ENCODE measurements around the gene MRGPRD.
"Not testable (repeated sequence)": the region's sequence is repeated elsewhere in the genome, so short reads cannot be mapped to it uniquely, and the experiment has no call there.

MRGPRD gene

DNA sequence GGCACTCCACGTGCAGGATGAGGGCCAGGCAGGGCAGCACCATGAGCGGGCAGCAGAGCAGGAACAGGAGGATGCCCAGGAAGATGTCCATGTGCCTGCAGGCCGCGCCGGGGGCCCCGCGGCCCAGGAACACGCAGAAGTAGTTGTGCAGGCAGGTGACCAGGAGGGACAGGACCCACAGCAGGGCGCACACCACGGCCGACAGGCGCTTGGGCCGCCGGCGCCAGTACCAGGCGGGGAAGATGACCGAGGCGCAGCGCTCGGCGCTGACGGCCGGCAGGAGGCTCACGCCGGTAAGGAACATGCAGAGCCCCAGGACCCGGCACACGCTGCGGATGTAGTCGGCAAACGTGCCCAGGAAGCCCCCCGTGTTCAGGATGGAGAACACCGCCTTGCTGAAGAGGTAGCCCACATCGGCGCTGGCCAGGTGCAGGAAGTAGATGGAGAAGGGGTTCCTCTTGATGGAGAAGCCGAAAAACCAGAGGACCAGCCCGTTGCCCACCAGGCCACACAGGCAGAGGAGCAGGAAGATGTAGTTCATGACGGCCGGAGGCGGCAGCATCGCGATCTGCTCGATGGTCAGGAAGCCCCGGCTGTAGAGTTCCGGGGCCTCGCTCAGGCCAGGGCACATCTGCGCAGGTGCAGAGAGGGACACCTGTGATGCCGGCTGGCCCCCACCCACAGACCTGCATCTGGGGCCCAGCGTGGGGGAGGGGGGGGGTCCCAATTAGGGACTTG, 25.0 kb upstream of the MRGPRD start:
- no peak for DNase-seq

DNA sequence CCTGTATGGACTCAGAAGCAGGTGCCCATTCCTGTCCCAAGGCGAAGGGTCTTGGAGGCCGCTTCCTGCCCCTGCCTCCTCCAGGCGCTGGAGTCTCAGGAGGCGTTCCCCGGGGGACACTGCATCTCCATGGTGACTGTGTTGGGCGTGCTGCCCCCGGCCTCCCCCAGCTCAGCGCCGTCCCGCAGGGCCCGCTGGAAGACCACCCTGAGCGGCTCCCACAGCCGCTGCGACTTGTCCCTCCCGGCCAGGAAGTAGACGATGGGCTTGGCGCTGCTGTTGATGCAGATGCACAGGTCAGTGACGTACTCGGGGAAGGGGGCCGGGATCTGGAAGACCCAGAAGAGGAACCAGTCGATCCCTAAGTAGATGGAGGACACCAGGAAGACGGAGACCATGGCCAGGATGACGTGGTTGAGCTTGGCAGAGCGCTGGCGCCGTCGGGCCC, 24.4 kb upstream of the MRGPRD start:
- no peak for DNase-seq

DNA sequence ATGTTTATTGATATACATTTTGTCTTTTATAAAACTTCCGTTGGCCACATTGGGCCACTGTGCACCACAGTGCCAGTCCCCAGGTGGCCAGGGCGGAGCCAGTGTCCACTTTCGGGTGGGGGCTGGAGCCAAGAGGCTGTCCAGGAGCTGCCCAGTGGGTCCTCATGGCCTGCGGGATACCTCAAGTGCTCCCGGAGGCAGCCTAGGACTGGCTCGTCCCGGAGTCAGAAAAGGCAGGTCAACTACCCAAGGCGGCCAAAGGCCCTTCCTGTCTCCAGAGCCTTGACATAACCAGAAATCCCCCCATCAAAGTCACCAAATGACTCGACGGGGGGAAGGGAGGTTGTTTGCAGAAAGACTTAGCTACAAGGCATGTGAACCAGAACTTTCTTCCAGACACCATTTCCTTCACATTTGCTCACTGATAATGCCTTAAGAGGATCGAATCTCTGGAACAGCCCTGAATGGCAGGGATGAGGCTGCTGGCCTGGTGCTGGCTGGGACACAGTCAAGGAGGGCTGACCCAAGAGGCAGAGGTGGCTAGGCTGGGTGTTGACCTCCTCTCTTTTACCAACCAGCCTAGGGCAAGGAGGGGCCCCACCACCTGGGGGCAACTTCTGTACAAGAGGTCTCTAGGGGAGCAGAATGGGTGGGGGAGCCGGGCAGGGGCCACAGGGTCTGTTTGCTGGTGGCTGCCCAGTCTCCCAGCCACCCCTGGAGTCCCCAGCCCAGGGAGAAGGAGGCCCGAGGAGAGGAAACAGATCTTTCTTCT, 23.8 kb upstream of the MRGPRD start:
- DNase-seq: no peak

DNA sequence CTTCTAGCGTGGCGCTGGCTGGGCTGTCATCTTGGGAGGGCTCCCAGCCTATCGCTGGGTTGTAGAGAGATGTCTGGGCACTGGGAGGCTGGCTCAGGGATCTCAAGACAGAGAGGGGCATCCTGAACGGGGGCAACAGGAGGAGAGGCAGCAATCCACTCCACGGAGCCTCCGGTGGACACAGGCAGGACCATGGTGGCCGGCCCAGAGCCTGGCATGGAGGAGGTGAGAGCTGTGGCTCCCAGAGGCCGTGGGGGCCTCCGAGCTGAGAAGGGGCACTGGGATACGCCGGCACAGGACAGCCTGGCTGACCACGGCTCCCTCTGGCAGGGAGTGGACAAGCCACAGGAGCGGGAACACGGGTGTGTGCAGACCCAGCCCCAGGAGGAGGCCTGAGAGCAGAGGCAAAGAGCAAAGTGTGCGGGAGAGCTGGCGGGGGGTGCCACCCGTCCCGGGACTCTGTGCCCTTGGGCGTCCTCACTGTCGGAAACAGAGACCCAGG, 23.1 kb upstream of the MRGPRD start:
- DNase-seq: no peak

DNA sequence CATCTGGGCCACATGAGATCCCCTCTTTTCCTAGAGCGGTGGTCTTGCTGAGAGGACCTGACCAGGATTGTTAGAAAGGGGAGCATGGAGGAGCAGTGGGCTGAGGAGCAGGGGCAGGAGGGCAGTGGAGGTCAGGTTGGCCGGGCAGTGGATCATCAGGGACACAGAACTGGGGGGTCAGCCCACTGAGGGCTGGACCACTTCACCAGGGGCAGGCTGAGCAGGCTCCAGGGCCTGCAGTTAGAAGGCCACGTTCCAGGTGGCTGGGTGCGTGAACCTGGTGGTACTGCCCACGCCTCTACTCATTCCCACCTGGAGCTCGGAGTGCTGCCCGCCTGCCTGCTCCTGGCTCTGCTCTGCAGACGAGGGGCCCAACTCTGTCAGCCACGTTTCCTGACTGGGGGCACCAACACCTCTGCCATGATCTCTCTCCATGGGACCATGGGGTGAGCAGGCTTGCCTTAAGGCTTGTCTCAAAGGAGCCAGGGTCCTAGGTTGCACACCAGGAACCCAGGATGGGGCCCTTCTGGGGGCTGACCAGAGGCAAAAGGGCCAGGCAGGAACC, 22.6 kb upstream of the MRGPRD start:
- DNase-seq: no peak

DNA sequence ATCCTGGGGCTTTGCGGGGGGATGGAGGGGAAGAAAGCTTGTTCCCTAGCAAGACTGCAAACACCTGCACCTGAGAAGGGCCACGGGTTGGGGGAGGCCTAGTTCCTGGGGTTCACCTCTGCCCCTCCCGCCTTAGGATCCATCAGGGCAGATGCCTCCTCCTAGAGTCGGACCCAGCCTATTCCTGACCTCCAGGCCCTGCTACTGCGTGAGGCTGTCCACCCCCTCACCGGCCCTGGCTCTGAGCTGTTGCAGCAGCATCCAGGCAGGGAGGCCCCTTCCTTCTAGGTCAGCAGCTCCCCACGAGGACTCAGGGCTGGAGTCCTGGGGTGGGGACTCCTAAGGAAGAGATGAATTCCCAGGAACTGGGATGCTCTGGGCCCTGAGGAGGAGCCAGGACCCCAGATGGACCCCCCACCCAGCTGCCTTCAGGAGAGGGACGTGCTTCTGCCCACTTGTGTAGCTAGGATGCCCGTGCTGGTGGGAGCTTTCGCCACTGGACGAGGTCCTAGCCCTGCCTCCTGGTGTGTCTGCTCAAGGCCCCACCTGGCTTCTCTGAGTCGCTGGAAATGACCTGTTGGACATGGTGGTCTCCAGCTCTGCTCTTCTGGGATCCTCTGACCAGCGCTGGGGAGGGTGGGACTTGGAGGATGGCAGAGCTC, 21.9 kb upstream of the MRGPRD start:
- DNase-seq: no peak

DNA sequence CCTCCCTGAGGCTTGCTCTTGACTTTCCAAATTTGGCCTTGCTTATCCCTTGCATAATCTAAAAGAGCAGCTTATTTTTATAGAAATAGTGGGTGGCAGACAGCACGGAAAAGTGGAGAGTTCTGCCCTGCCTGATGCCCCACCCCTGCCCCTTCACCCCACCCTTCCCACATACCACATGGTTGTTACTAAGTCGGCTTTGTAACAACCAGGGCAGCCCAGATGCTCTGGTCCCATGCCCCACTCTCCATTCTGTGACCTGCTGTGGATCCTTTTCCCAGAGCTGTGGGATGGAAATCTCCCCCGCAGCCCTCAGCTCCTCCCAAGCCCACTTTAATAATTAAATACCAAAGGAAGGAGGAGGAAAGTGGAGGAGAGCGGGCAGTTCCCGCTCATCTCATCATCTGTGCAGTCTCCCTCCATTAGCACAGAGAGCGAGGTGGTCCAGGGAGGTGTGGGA, 21.4 kb upstream of the MRGPRD start:
- DNase-seq: no peak

DNA sequence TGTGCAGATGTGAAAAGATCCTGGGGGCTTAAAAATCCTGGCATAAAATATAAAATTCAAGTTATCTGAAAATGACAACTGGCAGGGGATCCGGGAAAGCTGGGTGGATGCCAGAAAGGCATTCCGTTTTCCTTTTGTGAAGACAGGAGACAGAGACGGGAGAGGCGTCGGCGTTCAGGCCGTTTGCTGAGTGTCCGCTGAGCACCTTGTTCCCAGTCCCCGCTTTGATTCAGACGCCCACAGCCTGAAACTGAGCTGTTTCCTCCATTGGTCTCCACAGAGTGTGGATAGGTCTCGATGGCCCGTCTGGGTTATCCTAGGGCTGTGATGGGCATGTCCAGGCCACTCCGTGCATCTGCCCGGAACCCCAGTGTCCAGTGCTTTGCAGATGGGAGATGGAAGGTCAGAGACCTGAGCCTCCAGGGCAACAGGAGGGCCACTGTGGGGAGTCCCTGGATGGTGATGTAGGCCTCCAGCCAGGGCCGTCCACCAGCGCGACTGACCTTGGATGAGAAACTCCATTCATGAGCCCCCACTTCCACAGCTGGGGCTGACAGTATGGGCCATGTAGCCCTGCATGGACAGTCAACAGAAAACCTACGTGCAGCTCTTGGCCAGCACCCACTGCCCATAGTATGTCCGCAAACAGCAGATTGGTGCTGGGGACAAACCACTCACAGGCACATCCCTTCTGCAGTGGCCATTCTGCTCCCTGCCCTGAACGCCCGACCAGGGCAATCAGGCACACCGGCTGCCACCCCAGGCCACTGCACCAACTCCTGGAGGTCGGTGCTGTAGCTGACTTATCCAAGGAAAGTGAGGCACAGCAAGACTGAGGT, 20.7 kb upstream of the MRGPRD start:
- no peak for DNase-seq

DNA sequence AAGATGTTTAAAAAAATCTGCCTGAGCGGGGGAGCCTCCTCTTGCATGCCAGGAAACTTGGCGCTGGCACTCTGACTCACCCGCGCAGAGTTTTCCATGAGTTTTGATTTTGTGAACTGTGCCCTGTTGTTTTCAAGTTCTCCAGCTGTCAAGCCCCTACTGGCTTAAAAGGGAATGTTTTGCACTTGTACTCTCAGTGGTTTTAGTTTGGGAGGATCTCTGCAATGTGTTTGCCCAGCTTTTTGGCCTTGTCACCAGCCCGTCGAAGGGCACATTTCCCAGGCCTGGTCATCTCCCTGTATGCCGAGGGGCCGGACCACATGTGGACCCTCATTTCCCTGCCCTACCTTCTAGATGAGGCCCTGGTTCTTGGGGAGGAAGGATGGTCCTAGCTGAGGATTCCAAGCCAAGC, 20.1 kb upstream of the MRGPRD start:
- peak; percentile 49 for DNase-seq

DNA sequence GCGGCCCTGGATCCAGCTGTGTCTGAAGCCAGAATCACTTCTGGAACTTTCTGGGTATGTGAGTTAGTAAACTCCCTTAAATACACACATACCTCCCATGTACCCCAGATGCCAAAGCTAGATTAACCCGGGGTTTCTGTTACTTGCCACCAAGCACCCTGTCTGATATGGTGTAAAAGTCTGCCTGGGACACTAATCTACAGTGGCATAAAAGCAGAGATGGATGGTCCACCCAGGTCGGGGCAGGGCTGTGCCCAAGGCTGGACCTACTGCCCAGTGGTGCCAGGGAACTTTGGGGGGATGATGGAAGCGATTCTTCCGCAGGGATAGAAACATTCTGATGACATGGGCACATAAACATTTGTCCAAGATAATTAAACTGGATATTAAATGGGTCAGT, 19.6 kb upstream of the MRGPRD start:
- DNase-seq: no peak

DNA sequence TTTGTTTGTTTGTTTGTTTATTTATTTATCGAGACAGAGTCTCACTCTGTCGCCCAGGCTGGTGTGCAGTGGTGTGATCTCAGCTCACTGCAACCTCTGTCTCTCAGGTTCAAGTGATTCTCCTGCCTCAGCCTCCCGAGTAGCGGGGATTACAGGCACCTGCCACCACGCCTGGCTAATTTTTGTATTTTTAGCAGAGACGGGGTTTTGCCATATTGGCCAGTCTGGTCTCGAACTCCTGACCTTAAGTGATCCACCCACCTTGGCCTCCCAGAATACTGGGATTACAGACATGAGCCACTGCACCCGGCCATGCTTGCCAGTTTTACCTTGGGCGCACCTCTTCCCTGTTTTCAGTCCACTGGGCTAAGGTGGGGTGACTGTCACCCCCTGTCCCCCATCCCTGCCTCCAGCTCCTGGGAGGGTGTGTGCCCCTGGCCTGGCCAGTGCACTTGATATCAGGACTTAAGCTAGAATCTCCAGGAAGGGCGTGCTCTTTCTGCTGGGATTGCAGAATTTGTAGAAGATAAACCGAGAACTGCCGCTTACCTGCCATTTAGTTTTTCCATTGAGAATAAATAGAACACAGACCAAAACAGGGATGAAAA, 19.1 kb upstream of the MRGPRD start:
- not testable (repeated sequence) for DNase-seq

DNA sequence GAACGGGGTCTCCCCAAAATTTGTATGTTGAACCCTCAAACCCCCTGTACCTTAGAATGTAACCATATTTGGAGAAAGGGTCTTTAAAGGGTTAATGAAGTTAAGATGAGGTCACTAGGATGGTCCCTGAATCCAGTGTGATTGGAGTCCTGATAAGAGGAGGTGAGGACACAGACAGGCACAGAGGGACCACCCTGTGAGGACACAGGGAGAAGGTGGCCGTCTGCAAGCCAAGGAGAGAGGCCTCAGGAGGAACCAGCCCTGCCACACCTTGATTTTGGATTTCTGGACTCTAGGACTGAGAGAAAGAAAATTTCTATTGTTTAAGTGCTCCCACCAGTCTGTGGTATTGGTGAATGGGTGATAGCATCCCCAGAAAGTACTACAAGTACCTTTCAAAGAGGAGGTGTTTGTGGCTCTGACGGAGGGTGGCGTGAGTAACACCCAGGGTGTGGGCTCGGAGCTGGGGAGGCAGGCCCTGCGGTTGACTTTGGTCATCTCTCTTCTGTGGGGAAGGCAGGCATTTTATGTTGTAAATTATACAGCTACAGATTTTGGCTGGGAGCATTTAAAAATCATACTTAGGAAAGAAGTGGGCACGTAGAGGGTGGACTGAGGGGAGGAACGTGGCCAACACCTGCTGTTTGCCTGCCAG, 18.4 kb upstream of the MRGPRD start:
- DNase-seq: no peak

DNA sequence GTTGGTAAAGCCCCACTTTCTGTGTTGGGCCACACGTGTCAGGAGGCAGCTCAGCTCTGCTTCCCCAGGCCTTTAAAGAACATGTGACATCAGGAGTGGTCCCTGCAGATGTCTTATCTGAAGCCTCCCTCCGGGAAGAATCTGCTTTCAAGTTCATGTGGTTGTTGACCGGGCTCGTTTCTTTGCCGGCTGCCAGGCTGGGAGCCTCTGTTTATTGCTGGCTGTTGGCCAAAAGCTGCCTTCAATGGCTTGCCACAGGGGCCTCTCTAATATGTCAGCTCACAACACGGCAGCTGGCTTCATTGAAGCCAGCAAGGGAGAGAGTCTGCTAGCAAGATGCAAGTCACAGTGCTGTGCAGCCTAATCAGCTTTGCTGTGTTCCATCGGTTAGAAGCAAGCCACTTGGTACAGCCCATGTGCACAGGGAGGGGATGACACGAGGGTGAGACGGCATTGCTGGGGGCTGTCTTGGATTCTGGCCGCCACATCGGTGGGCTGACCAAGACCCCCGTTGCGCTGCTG, 17.7 kb upstream of the MRGPRD start:
- peak; percentile 91 for DNase-seq

DNA sequence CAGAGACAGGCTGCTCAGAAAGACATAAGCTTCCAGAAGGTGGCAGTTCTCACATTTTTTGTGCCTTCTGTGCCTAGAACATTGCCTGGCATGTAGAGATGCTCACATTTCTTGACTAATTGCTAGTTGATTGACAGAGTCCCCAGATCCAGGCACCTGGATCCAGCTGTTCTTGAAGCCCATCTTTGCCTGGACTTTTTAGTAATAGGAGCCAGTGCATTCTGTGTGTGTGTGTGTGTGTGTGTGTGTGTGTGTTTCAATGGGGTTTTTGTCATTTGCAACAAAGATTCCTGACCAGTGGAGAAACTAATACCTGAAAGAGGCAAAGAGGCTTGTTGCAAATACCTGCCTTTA, 17.2 kb upstream of the MRGPRD start:
- DNase-seq: no peak

DNA sequence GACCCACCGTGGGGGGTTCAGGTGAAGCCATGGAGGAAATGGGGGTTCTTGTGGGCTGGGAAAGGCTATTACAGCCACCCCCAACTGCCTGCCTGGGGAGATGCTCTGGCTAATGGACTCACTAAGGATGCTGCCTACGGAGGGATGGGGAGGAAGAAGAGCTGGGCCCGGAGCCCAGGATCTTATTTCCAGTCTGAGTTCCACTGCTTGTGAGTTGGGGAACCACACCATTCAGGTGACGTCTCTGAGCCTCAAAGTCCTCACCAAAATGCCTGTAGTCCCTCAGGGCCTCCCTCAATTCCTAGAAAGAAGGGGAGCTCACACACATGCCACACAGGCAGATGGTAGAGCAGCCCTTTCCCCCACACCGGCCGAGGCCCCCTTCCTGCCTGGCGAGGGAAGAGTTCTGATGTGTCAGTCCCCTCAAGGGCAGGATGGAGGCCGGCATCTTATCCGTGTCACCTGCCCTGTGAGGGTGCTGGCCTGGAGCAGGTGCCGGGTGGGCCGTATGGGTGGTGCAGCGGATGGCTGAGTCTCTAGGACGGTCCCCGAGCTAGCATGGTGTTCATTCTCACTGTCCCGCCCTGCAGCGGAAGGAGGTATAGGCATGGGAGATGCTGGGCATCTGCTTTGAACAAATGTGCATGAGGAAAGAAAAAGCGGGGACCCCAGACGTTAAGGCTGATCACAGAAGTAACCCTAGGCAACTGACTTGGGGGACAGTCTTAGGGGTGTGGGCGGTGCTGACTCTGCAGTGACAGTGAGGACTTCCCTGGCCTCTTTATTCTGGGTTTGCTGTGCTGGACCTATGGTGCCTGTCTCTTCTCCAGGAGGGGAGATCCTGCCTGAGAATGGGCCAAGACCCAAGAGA, 16.6 kb upstream of the MRGPRD start:
- DNase-seq: no peak

DNA sequence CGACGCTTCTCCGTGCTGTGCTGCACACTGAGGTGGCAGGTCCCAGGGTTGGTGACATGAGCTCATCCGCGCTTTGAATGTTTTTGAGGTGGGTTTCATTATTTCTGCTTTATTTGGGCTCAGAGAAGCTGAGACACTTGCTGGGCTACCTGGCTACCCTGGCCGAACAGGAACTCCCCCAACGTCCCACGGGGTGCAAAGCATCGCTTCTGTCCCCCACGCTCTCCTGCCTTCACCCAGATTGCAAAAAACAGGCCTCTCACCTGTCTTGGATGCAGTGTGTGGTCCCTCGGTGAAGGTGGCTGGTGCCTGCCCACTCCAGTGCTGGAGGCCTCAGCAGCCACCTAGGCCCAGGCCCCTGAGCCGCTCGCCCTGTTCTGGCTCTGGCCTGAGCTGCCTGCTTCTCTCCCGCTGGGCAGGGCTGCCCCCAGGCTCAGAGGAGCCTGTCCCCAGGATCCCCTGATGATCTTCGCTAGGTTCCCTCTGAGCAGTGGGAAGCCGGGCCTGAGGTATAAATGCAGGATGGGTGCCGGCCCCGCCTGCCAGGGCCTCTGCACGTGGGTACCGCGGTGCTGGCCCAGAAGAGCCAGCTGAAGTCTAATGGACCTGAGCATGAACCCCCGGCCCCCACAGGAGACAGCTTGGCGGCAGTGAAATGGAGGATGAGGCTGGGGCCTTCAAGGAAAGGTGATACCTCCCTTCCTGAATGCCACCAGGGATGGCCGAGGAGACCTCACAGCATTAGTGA, 15.8 kb upstream of the MRGPRD start:
- no peak for DNase-seq

DNA sequence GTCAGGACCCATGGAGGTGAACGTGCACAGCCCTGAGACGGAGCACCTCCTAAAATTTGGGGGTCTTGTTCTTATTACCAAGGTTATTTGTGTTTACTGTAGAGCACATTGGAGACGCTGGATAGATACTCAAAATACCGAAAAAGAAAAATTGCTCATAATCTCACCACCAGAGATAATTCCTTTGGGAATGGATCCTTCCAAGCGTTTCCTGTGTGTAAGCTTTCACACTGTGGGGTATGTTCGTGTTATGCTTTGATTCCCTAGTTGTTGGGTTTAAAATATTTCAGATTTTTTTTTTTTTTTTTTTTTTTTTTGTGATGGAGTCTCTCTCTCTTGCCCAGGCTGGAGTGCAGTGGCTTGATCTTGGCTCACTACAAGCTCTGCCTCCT, 14.1 kb upstream of the MRGPRD start:
- no peak for DNase-seq

DNA sequence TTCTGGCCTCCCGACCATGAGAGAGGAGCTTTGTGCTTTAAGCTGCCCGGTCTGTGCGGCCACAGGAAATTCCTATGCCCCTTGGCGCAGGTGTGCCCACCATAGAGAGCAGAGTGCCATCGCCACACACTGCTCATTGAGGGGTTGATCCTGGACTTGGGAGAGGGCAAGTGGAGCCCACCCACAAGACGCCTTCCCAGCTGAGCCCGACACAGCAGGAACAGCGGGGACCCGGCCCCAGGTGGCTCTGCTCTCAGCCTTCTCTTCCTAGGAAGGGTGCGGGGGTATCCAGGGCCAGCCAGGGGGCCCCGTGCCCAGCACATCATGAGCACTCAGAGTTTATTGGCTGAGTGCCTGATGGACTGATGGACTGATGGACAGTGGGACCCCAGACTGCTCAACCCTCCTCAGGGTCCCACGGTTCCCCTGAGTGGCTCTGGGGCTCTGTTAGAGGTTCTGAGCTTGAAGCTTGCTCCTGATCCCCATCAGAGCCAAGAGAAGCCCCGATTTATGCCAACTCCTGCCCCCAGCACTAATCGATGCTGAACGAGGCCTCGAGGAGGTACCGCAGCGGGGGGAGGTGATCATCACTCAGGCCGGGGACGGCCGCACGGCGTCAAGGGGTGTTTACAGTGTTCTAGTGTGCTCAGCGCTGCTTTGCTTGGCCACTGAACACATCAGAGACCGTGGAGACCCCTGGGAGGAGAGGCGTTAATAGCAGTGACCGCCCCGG, 13.5 kb upstream of the MRGPRD start:
- no peak for DNase-seq

DNA sequence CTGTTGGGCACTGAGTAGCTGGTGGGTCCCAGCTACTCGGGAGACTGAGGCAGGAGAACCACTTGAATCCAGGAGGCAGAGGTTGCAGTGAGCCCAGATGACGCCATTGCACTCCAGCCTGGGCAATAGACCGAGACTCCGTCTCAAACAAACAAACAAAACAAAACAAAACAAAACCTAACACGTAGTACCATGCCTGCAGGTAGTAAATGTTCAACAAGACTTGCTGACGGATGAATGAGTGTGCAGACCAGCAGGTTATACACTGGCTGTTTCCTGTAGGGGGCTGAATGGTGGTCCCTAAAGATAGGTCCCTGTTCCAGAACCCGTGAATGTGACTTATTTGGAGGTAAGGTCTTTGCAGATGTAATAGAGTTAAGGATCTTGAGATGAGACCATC, 12.8 kb upstream of the MRGPRD start:
- peak; percentile 73 for DNase-seq

Measured in DMS53 (cell line).